Activated gamma-delta T cell treated with anti-CD3 and anti-CD28 coated beads, Interleukin-2, amount 50 U/mL, for 16 hours (primary cell): Measurements from ENCODE around the gene INPP4B.

ENCODE experiments used
- DNase-seq: peaks from one replicate; pipeline ENCODE4 v3.0.0-alpha.2; 2020; ENCODE audit warnings: low read depth

Gene INPP4B

GRCh38 chr4:142572071-142572470 lies 274.0 kb downstream of the INPP4B start:
- no peak for DNase-seq

GRCh38 chr4:142567620-142568451 lies 278.3 kb downstream of the INPP4B start:
- DNase-seq, result no peak

GRCh38 chr4:142567199-142567598 lies 278.9 kb downstream of the INPP4B start:
- peak; percentile 7 for DNase-seq

GRCh38 chr4:142566777-142567176 lies 279.3 kb downstream of the INPP4B start:
- no peak for DNase-seq

- no peak for DNase-seq
Measured at GRCh38 chr4:142566243-142566642, 279.9 kb downstream of the INPP4B start.

- DNase-seq, result no peak
Measured at GRCh38 chr4:142565771-142566170, 280.3 kb downstream of the INPP4B start.

DNA sequence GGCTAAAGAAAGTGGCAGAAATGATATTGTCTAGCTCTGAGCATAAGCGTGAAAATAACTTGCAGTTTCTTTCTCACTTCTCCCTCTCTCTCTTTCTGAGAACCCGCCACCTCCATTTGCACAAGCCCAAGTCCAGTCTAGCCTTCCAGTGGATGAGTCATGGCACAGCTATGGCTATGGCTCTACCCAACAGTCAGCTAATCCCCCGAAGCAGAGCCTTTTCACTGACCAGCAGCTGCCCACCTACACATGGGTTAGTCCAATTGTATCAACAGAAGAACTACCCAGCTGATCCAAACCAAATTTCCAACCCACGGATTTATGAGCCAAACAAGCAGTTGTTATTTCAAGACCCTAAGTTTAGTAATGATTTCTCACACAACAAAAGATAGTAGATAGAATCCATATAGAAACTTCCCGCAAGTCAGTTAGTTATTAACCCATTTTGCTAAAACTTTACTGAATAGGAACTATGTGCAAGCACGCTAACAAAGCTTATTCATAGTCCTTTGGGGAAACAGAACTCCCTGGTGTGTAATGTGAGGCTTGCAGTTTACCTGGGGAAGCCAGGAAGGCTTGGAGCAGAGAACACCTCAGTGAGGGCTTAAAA lies 282.3 kb downstream of the INPP4B start:
- no peak for DNase-seq

DNA sequence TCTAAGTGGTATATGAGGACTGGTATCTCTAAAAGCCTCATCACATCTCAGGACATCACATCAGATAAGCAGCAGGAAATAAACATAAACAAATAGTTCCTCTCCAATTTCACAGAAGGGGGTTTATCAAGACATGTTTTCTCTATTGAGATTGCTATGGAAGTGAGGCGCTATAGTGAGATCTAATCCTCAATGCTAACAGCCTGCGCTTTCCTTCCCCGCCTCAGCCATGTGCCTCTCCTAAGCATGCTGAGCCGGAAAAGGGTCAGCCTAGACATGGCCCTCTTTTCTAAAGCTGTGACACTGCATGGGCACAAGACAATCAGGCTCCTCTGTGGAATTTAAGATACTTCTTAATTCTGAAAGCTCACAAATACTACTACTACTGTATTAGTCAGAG lies 286.1 kb downstream of the INPP4B start:
- no peak for DNase-seq

DNA sequence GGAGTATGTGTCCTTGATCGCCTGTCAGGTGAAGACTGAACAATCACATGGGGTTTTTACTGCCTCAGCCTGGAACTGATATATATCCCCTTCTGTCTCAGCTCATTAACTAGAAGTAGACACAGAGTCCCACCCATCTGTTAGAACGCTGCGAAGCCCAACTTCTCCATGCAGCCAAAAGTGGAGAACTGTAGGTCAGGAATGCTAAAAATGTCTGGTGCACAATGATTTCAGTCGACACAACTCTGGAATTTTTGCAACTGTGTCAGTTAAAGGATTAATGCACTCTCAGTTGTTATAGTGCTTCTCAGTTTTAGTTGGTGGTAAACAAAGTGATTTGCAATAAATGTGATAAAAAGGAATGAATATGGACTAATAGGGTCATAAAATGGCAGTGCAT lies 287.2 kb downstream of the INPP4B start:
- DNase-seq, result no peak

GRCh38 chr4:142557239-142557801 lies 288.8 kb downstream of the INPP4B start:
- DNase-seq, result no peak

GRCh38 chr4:142556570-142557238 lies 289.4 kb downstream of the INPP4B start:
- DNase-seq, result no peak

DNA sequence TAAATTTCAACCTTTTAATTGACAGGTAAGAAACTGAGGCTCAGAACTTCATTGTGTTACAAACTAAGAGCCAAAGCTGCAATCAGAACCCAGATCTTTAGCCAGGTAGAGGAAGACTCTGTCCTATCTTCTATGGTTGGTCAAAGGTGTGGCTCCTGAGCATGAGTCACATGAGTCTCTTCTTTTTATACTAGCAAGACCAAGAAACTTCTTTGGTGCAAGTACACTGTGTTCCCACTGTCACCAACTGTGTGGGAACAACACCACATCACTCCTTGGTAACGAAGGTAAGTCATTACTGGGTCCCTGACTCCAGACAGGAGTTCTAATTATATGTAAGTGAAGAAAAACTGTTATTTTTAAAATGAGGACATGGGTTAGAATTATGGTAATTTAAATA lies 290.1 kb downstream of the INPP4B start:
- DNase-seq, result no peak

- no peak for DNase-seq
Measured at GRCh38 chr4:142554412-142554811, 291.7 kb downstream of the INPP4B start.

DNA sequence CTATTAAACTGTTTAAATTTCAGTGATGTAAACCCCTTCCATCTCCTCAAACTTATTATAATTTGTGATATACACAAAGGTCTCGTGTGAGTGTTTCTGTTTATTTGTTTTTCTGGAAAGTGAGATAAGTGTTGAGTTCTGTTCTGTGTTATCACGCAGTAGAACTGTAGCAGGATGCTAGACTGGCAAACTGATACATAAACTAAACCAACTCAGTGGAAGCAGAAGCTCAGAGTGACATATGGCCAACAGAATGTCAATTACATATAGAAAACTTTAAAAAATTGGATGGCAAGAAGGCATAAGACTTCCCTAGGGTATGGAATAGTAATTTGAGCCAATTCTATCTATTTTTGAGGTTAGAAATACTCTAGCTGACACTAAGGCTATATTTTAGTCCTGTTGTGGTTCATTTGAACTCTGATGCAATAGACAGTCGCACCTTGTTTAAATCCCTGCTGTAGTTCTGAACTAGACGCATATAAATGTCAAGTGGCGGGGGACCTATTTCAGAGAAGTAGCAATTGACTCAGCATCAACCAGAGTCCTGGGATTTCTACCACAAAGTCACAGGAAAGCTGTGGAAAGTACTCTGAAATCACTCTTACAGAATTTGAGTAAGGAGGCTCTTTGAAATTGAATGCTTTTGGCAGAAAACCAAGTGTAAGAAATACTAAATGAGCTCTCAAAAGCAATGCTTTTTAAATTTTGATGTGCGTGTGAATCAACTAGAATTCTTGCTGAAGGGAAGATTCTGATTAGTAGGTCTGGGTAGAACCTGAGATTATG lies 294.4 kb downstream of the INPP4B start:
- DNase-seq, result no peak

DNA sequence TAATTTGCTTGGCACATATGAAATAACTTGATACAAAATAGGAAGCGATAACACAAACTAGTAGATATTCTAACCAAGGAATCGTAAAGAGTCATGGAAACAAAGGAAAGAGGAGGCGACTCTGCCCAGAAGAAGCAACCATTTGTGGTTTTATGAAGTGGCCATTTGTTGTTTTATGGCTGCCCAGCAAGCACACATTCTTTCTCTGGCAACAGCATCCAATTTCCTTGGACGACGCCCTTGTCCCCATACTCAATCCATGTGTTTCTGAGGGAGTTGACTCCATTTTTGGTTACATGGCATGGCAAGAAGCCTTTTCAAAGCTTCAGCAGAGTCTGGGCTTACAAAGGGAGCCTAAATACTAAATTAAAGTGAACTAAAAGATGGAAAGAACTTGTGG lies 295.1 kb downstream of the INPP4B start:
- no peak for DNase-seq

- no peak for DNase-seq
Measured at GRCh38 chr4:142549726-142550463, 296.2 kb downstream of the INPP4B start.

GRCh38 chr4:142549248-142549647 lies 296.9 kb downstream of the INPP4B start:
- DNase-seq, result no peak

GRCh38 chr4:142548491-142548890 lies 297.6 kb downstream of the INPP4B start:
- DNase-seq, result no peak

GRCh38 chr4:142547974-142548373 lies 298.1 kb downstream of the INPP4B start:
- no peak for DNase-seq

GRCh38 chr4:142544594-142544993 lies 301.5 kb downstream of the INPP4B start:
- DNase-seq, result no peak

GRCh38 chr4:142544039-142544438 lies 302.1 kb downstream of the INPP4B start:
- DNase-seq, result no peak
